HG03095 (cell line): Measurements from ENCODE around the gene FBXO48.
"Not testable (repeated sequence)": the region's sequence is repeated elsewhere in the genome, so short reads cannot be mapped to it uniquely, and the experiment has no call there.

Experiments used
- ATAC-seq: cut with Tn5 transposase; IDR thresholded peaks from one replicate; pipeline ENCODE4 v1.9.1; 2021; ENCODE audit warnings: moderate library complexity; ENCODE audit not compliant: unreplicated experiment

Gene FBXO48

DNA sequence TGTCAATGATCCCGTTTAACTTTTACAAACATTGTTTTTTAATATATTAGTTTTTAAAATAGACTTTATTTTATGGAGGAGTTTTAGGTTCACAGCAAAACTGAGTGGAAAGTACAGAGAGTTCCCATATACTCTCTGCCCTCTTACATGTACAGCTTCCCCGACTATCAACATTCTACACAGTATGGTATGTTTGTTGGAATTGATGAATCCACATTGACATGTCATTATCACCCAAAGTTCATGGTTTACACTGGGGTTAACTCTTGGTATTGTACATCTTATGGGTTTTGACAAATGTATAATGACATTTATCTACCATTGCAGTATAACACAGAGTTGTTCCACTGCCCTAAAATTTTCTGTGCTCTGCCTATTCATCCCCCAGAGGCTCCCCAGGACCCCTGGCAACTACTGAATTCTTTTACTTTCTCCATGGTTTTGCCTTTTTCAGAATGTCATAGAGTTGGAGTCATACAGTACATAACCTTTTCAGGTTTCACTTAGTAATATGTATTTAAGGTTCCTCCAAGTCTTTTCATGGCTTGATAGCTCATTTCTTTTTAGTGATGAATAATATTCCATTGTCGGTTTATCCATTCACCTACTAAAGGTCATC, 5.8 kb upstream of the FBXO48 start:
- no peak for ATAC-seq

DNA sequence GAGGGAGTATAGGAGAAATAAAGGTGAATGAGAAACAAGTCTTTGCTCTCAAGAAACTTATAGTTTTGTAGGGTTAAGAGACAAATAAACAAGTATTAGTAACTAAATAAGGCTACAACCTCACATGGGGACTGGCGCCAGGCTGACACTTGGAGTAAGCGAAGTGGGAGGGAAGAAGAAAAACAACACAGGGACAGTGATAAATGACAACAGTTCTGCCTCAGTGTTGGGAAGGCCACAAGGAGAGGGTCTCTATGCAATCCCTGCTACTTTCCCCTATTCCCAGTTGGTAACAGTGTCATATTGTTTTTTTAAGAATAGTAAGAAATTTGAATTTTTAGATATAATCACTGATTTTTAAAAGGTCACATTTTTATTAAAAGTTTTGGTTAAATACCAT, 4.3 kb upstream of the FBXO48 start:
- ATAC-seq: no peak

DNA sequence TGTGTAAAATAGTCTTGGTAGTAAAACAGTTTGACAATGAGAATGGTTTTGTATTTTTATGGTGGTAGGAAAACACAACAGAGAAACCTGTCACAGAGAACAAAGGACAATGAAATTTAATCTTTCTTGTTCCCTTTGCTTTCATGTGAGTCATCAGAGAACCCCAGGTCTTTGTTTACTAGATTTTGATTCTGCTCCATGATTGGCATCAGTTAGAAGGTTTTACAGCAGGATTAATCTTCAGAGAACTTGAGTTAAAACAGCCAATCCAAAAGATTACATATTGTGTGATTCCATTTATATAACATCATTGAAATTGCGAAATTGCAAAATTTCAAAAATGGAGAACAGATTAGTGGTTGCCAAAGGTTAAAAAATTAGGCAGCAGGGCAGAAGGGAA, 2.8 kb upstream of the FBXO48 start:
- no peak for ATAC-seq

DNA sequence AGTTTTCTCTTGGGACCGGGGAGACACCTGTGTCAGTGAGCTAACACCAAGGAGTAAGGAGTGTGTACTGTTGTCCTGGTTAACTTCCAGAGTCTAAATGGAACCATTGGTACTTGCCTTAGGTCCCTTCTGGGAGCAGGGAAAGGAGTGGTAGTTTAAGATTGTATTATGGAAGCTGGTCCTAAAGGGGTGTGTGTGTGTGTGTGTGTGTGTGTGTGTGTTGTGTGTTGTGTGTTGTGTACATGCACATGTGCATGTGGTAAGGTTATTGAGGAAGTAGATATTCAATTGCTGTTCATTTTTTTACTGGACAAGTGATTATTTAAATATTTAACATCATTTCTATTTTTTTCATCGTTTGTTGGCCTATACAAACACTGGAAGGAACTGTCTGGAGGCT, 1.7 kb upstream of the FBXO48 start:
- no peak for ATAC-seq

DNA sequence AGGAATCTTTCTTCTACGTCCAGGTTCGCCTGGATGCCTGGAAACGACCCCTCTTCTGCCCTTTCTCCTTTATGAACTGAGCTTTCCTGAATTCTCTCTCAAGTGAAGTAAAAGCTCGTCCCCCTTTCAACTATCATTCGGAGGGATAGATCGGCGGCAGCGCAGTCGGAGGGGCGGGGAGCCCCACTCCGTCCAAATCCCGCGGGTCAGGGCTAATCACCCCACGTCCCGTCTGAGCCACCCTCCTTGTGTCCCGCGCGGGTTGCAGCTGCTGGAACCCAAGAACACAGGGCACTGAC, 367 bp downstream of the FBXO48 start:
- peak; percentile 22 for ATAC-seq

DNA sequence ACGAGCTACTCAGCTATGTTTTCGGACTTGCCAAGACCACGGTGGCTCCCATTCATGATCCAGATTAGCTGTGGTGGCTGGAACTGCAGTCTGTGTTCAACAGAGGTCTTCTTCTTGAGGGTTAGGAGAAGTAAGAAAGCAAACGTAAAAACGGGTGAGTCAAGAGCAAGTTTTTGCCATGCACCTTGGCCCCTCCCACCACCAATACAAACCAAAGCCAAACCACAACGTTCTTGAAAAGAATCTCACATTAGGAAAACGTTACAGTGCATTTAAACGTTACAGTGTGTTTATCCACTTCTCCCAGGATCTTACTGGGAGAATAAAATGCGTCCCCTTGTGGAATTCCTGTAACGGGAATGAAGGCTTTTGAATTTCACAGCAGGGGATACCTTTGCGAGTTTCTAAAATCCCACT, 725 bp downstream of the FBXO48 start:
- no peak for ATAC-seq

DNA sequence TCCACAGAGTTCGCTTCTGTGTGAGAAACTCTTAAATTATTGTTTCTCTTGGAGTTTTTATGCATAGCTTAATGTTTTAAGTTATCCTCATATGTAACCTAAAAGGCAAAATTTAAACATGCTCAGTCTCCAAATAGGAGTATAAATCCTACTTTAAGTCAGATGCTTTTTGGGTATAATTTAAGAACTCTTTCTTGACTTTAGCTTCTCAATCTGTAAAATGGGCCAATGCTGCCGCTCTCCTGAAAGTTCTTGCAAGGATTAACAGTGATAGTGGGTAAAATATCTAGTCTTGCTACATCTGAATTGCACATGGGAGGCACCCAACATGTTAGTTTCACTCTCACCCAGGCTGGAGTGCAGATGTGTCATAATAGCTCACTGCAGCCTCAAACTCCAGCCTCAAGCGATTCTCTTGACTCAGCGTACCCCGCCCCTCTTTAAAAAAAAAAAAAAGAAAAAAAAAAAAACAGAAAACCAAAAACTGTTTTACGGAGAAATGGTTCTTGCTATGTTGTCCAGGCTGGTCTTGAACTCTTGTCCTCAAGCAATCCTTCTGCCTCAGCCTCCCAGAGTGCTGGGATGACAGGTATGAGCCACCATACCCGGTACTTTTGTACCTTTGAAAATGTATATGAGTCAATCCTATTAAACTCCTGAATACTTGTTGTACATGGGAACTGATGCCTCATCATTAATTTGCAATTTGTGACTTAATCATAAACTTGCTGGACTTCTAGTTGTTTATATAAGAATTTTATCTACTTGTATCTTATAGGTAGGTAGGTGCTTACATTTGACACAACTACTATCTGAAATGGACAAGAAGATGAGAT, 1.8 kb downstream of the FBXO48 start:
- no peak for ATAC-seq

DNA sequence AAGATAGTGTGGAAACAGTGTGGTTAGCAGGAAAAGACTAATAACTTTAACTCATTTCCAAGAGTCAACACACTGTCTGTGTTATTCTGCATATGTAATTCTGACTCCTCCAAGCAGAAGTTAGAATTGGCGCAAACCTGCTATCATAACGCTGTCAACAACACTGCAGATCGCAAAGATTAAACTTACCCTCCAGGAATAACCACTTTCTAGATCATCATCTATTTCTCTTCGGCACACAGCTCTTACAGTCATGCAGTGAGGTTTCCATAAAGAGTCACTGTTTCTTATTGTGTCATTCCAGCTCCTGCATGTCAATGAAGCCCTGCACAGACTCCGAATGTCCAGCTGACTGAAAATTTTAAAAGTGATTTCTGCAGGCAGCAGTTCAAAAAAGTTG, 2.4 kb downstream of the FBXO48 start:
- ATAC-seq: no peak

DNA sequence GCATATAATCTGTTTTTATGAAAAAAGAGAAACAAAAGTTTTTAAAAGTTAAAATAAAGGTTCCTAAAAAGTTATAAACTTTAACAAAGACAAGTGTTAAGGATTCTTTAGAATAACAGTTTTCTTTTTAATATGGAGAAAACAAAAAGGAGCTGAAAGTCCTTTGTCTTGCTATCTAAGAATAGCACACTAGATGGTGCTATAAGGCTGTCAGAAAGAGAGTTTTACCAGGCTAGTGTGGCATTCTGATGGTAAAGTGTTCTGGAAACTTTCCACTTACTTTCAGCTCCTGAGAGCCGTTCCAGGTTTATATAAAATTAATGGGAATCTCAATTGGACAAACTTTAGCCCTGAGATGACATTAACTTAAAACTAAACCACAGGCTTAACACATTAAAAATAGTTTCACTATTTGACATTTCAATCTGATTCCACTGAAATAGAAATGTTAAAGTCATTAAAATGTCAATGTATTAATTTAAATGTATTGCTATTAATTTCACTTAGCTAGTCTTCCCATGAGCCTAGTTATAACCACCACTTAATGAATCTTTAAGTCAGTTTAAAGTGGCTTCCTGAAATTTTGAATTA, 3.7 kb downstream of the FBXO48 start:
- no peak for ATAC-seq

DNA sequence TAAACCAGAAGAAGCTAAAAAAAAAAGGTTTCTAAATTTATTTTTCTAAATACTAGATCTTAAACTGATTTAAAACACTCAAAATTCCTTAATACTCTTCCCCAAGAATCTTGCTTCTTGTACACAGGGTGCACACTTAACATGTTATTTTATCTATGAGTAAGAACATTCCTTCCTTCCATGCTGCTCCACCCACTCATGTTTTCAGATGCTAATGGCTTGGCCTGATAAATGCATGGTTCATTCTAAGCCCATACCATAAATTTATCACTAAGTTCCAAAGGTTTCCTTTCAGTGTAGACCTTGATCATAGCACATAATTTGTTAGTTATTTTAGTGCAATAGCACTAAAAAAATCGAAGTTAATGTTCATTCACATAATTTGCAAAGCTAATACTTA, 8.1 kb downstream of the FBXO48 start:
- no peak for ATAC-seq

DNA sequence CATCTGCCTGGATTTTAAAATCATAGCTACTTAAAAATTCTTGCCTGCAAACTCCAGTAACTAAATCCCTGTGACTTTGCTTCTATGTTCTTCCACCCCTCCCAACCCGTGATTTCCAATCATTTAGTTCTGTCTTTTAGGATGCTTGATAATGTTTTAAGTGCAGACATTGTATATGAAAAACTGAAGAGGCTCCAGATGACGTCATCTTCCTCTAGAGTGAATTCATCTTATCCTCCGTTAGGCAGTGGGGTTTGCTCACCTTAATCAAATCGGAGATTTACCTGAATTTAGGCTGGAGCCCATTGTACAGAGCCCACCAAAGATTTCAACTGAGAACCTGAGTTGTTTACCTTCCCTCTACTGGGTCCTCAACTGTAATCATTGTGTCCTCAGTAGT, 10.9 kb downstream of the FBXO48 start:
- no peak for ATAC-seq

DNA sequence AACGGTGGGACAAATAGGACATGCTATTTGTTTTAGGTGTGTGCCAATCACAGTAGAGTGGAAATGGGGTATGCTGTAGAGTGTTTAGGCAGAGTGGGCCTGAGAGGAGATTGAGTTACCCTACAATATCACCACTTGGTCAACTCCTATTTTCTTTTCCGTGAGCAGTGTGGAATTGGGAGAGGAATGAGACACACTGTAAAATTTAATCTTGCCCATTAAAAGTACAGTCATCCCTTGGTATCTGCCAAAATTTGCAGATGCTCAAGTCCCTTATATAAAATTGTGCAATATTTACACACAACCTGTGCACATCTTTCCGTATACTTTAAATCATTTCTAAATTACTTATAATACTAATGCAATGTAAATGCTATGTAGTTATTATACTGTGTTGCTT, 12.4 kb downstream of the FBXO48 start:
- ATAC-seq: no peak

DNA sequence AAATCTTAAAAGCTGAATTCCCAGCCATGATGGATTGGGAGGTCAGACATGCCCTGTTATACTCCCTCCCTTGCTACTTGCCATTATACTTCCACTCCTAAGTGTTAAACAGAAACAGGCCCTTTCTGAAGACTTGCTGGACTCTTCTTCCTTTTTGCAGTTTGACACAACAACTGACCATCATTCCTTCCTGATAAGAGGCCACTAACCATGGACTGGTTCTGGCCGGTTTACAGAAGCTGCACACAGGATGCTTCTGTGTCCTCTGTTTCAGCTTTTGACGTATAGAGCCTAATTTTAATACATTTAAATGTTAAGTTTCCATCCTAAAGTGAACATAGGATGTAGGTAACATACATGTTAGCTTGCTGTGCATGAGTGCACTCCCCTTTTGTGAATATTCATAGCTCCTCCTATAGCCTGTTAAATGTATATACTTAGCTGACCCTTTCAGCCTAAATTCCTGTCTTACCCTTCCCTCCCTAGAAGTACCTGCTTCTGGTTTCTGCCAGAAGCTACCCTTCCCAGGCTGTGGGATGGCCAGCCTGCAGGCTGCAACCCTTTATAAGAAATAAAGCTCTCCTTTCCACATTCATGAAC, 13.2 kb downstream of the FBXO48 start:
- no peak for ATAC-seq

DNA sequence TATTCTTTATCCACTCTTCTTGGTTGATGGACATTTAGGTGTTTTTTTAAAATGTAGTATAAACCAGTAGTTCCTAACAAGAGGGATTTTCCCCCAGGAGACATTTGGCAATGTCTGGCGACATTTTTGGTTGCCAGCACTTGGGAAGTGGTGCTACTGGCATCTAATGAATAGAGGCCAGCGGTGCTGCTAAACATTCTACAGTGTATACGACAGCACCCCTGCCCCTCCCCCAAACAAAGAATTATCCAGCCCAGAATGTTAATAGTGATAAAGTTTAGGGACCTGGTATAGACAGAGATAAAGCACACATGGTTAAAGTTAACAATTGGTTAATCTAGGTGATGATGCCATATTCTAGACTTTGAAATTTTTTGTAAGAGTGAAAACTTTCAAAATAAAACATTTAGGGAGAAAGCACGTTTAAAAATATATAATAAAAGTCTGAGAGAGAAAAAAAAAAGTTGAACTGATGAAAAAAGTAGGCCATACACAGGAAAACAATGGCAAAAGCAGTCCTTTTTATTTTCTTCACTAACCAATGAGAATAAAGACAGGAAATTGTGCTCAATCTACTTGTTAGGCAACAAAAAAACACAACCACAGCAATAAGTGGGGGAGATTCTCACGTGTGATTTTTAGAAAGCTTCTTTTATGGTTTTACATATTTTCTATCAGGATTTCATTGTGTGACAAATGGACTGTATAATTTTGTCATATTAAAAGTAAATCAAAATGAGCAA, 14.8 kb downstream of the FBXO48 start:
- ATAC-seq: no peak

DNA sequence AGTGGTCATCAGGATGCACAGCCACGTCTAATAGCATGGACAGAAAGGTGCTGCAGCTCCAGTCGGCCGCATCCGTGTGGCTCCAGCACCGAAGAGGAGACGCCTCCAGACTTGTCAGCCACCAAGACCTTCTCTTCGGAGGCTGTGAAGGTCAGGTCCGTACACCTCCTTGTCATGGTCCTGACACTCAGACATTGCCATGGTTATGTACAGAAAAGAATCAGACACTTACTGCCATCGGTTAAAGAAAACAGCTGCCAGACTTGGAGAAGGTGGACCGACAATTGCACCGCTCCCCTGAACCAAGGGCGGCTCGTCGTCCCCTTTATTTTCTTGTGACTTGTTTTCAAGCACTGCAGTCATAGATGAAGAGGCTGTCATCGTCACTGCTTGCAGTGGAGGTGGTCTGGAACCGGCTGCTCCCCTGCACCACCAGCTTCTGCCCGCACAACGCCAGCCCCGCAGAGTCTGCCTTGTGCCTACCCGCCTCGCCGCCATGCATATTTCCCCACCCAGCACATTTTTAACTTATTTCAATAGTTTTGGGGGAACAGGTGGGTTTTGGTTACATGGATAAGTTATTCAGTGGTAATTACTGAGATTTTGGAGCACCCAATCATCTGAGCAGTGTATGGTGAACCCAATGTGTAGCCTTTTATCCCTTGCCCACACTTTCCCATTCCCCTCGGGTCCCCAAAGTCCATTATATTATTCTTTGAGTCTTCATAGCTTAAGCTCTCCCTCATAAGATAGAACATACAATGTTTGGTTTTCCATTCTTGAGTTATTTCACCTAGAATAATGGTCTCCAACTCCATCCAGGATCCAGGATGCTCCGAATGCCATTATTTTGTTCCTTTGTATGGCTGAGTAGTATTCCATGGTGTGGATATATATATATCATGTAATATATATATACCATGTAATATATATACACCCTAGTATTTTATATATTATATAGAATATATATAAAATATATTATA, 18.1 kb downstream of the FBXO48 start:
- ATAC-seq: no peak

DNA sequence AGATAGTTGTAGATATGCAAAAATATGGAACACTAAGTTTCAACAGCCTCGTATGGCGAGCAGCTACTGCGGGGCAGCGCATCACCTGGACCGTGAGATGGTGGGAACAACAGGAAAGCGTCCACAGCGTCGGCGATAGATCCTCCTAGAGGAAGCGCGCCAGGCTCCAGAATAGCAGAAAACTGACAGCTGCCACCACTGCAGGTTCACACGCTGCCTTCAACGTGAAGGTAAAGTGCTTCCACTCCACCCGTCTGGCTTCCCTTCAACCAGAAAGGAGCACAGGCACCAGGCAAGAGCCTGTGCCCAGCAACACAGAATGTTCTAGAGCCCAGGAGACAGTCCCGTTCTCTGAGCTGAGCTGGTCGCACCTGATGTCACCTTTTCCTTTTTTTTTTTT, 20.0 kb downstream of the FBXO48 start:
- ATAC-seq: no peak

DNA sequence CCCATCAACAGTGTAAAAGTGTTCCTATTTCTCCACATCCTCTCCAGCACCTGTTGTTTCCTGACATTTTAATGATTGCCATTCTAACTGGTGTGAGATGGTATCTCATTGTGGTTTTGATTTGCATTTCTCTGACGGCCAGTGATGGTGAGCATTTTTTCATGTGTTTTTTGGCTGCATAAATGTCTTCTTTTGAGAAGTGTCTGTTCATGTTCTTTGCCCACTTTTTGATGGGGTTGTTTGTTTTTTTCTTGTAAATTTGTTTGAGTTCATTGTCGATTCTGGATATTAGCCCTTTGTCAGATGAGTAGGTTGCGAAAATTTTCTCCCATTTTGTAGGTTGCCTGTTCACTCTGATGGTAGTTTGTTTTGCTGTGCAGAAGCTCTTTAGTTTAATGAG, 20.7 kb downstream of the FBXO48 start:
- ATAC-seq: not testable (repeated sequence)

DNA sequence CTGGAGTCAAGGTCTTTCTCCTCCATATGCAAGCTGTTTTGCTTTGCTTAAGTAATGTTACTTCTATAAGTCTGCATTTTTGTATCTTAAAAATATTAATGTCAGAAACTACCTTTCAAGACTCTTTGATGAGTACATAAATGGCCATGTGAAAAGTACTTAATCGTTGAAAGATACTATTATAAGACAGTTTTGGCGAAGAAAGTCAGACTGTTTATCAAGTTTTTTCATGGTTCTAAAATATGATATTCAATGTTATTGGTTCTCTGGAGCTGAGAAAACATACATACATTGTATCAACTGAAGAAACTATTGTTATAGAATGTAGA, 25.1 kb downstream of the FBXO48 start:
- ATAC-seq: no peak

DNA sequence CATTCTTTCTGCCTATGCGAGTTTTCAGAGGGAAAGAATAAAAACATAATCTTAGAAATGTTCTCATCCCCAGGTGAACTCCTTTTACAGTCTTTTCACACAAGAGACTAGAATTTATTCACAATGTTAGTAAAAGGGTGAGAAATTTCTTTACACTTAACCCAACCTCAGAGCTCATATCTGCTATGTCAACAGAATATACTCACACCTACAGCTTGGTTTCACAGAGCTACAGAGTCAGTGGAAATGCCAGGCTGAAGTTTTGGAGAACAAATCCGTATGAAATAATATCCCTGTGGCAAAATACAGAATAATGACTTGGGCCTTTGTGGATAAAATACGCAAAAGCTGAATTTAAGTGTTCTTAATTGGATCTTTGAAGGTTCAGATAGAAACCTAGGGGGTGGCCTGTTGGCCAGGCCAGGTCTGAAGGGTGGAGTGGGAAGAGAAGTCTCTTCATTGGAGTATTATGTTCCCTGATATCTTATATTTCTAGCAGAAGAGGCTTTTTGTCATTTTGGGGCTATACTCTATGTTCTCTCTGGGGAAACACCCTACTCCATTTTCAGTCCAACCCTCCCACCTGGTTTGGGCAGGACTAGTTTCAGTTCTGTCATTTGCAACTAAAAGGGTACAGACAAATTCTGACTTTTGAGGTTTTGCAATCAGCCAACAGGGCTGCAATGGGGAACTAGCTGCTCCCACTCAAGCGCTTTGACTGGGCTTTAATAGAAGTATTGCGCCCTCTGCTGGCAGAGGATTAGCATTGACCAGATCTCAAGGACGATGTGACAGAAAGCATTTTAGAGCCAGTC, 25.7 kb downstream of the FBXO48 start:
- ATAC-seq: peak; percentile 96
